GM12878 (cell line): ENCODE results near the gene XRCC6. TPM values are rescaled to one million over a fixed set of nuclear protein-coding genes. Genes with fewer than 3 reads are reported as not detected.
A peak's percentile ranks its signal among the peaks of the same experiment; 100 is the strongest.

Experiments used
- ASH2L ChIP-seq: fragments of 300-600, 200-600 bp; sonication (generic); IDR thresholded peaks from 2 replicates; pipeline ENCODE4 v1.6.1; 2017; ENCODE audit warnings: low read depth, mild to moderate bottlenecking, borderline replicate concordance
- CBX5 ChIP-seq: sonication (generic); IDR thresholded peaks from 2 replicates; pipeline ENCODE4 v1.6.1; 2016; ENCODE audit warnings: low read depth, moderate library complexity, mild to moderate bottlenecking, inconsistent platforms
- CEBPB ChIP-seq, 2 experiments: fragments of 150-350 bp in 1 of 2; IDR thresholded peaks; 2 replicates each; pipeline ENCODE4 v1.6.1; 2012 to 2014; ENCODE audit warnings: low read depth in 2 of 2, low read length in 2 of 2, borderline replicate concordance in 1 of 2, inconsistent platforms in 1 of 2
- EGR1 ChIP-seq, 2 experiments: IDR thresholded peaks; 1 replicate in 1 of 2; 2 replicates in 1 of 2; pipeline ENCODE4 v1.6.1; 2011 to 2012; ENCODE audit warnings: low read depth in 2 of 2, low read length in 2 of 2, borderline replicate concordance in 1 of 2, mild to moderate bottlenecking in 1 of 2, moderate library complexity in 1 of 2
- EP300 ChIP-seq, 2 experiments: fragments of 150-350 bp in 1 of 2; IDR thresholded peaks; 2 replicates each; pipeline ENCODE4 v1.6.1; 2011 to 2012; ENCODE audit warnings: low read depth in 2 of 2, low read length in 2 of 2, borderline replicate concordance in 1 of 2, improper control_type of control experiment in 1 of 2, inconsistent platforms in 1 of 2; ENCODE audit not compliant: control insufficient read depth in 1 of 2
- ETV6 ChIP-seq, 2 experiments: fragments of 450-650 bp in 1 of 2; IDR thresholded peaks in 1 of 2; conservative IDR thresholded peaks in 1 of 2; 2 replicates each; pipeline ENCODE4 v1.6.1; 2014; ENCODE audit warnings: antibody characterized with exemption in 1 of 2, borderline replicate concordance in 1 of 2, low read depth in 1 of 2, mild to moderate bottlenecking in 1 of 2, moderate library complexity in 1 of 2
- FOXK2 ChIP-seq: fragments of 450-650 bp; IDR thresholded peaks from 2 replicates; pipeline ENCODE4 v1.6.1; 2017; ENCODE audit warnings: mild to moderate bottlenecking, moderate library complexity
- GATAD2B ChIP-seq: fragments of 450-650 bp; conservative IDR thresholded peaks from 2 replicates; pipeline ENCODE4 v1.6.1; 2017; ENCODE audit warnings: low read depth, mild to moderate bottlenecking, moderate library complexity
- HCFC1 ChIP-seq: fragments of 150-350 bp; IDR thresholded peaks from 2 replicates; pipeline ENCODE4 v1.6.1; 2014; ENCODE audit warnings: low read length
- HDAC2 ChIP-seq: fragments of 200-600 bp; sonication (generic); IDR thresholded peaks from 2 replicates; pipeline ENCODE4 v1.6.1; 2017
- JUND ChIP-seq: IDR thresholded peaks from 2 replicates; pipeline ENCODE4 v1.6.1; 2012; ENCODE audit warnings: low read depth, mild to moderate bottlenecking, low read length, improper control_type of control experiment, moderate library complexity
- KAT2A ChIP-seq: conservative IDR thresholded peaks from 2 replicates; pipeline ENCODE4 v1.6.1; 2011; ENCODE audit warnings: low read depth, low read length; ENCODE audit not compliant: control insufficient read depth
- MTA2 ChIP-seq: fragments of 450-650 bp; IDR thresholded peaks from 2 replicates; pipeline ENCODE4 v1.6.1; 2016; ENCODE audit warnings: low read depth, mild to moderate bottlenecking, moderate library complexity
- MTA3 ChIP-seq: IDR thresholded peaks from 2 replicates; pipeline ENCODE4 v1.6.1; 2012; ENCODE audit warnings: low read length, inconsistent platforms, borderline replicate concordance
- MXI1 ChIP-seq: fragments of 150-350 bp; IDR thresholded peaks from 2 replicates; pipeline ENCODE4 v1.6.1; 2011; ENCODE audit warnings: low read depth, mild to moderate bottlenecking, inconsistent platforms, low read length, improper control_type of control experiment
- POLR2AphosphoS2 ChIP-seq: IDR thresholded peaks from 2 replicates; pipeline ENCODE4 v1.6.1; 2011; ENCODE audit warnings: low read depth, mild to moderate bottlenecking, low read length, improper control_type of control experiment, moderate library complexity
- PRDM15 ChIP-seq: fragments of 450-650 bp; formaldehyde crosslinking; IDR thresholded peaks from 2 replicates; pipeline ENCODE4 v1.4.0; 2020; ENCODE audit warnings: mild to moderate bottlenecking, moderate library complexity
- RAD21 ChIP-seq: IDR thresholded peaks from 2 replicates; pipeline ENCODE4 v1.6.1; 2011; ENCODE audit warnings: mild to moderate bottlenecking, low read depth, low read length, moderate library complexity; ENCODE audit not compliant: insufficient read depth
- RELA ChIP-seq: fragments of 450-650 bp; IDR thresholded peaks from 2 replicates; pipeline ENCODE4 v1.8.0; 2014; ENCODE audit warnings: borderline replicate concordance; ENCODE audit not compliant: partially characterized antibody
- RFX5 ChIP-seq: IDR thresholded peaks from 2 replicates; pipeline ENCODE4 v1.6.1; 2011; ENCODE audit warnings: low read depth, low read length, improper control_type of control experiment
- SMAD1 ChIP-seq: fragments of 450-650 bp; IDR thresholded peaks from 2 replicates; pipeline ENCODE4 v1.6.1; 2018; ENCODE audit warnings: mild to moderate bottlenecking, low read depth; ENCODE audit not compliant: partially characterized antibody
- SMC3 ChIP-seq: IDR thresholded peaks from 2 replicates; pipeline ENCODE4 v1.6.1; 2011; ENCODE audit warnings: low read length, improper control_type of control experiment, borderline replicate concordance
- SPI1 ChIP-seq: IDR thresholded peaks from 2 replicates; pipeline ENCODE4 v1.6.1; 2011; ENCODE audit warnings: low read depth, mild to moderate bottlenecking, low read length, moderate library complexity, borderline replicate concordance; ENCODE audit not compliant: insufficient read depth
- SREBF1 ChIP-seq: IDR thresholded peaks from 2 replicates; pipeline ENCODE4 v1.6.1; 2012; ENCODE audit warnings: mild to moderate bottlenecking, low read length
- USF2 ChIP-seq: IDR thresholded peaks from 2 replicates; pipeline ENCODE4 v1.6.1; 2011; ENCODE audit warnings: low read depth, low read length, improper control_type of control experiment, borderline replicate concordance
- ZNF207 ChIP-seq: fragments of 450-650 bp; IDR thresholded peaks from 2 replicates; pipeline ENCODE4 v1.6.1; 2014; ENCODE audit warnings: antibody characterized with exemption, mild to moderate bottlenecking, borderline replicate concordance
- ZNF24 ChIP-seq: fragments of 450-650 bp; IDR thresholded peaks from 2 replicates; pipeline ENCODE4 v1.6.1; 2017; ENCODE audit warnings: antibody characterized with exemption, mild to moderate bottlenecking
- ZSCAN29 ChIP-seq: fragments of 450-650 bp; IDR thresholded peaks from 2 replicates; pipeline ENCODE4 v1.6.1; 2017; ENCODE audit warnings: mild to moderate bottlenecking, moderate library complexity
- polyA plus RNA-seq, 11 experiments: library from polyadenylated mRNA; depleted of rRNA in 4 of 11; unstranded in 6 of 11; stranded (reverse) in 5 of 11; fragments of >200 nt; fragmentation: Nextera tagmentation in 4 of 11; fragmentation: Illumina TruSeq in 1 of 11; extraction: Ambion mirVana in 4 of 11; extraction: Trizol in 1 of 11; gene quantifications; 1 replicate in 1 of 11; 2 replicates in 10 of 11; pipeline versions ENCODE4 v1.2.1 to v1.2.3, GENCODE V29; 2011 to 2016; ENCODE audit warnings: inconsistent platforms in 2 of 11, missing spikeins in 2 of 11, low read depth in 1 of 11
- total RNA-seq, 4 experiments: library from RNA; depleted of rRNA in 3 of 4; stranded (reverse); fragments of >200 nt in 3 of 4; fragmentation: Illumina TruSeq in 1 of 4; extraction: Trizol in 1 of 4; gene quantifications; 2 replicates each; pipeline versions ENCODE4 v1.2.1 to v1.2.3, GENCODE V29; 2013 to 2021

Gene XRCC6
- total and polyA plus RNA-seq, 10 of the 15 experiments (the other 5 are each of a cell fraction or from before 2014, with no cell fraction given): 186 to 718 (median 348) TPM

GRCh38 chr22:41697126-41697775 lies 76.2 kb downstream of the XRCC6 start (continued):
- TF ChIP-seq ZSCAN29: no peak
- TF ChIP-seq KAT2A: no peak
- TF ChIP-seq ETV6 (conservative IDR thresholded peaks at IDR 0.05 in 1 of 2, IDR thresholded peaks at IDR 0.05 in 1 of 2; ENCODE audit: borderline replicate concordance in 1 of 2, low read depth in 1 of 2): no peak
- TF ChIP-seq POLR2AphosphoS2: no peak
- no peak for TF ChIP-seq EP300 (IDR thresholded peaks at IDR 0.05; ENCODE audit: borderline replicate concordance in 1 of 2, control insufficient read depth in 1 of 2, low read depth in 2 of 2, low read length in 2 of 2)
- no peak for TF ChIP-seq JUND
- no peak for TF ChIP-seq CBX5
- no peak for TF ChIP-seq FOXK2
- TF ChIP-seq ZNF24: no peak
- TF ChIP-seq SPI1: no peak
- peak; percentile 92 for TF ChIP-seq SMC3
- TF ChIP-seq PRDM15: no peak
- TF ChIP-seq ASH2L: no peak
- no peak for TF ChIP-seq MTA3
- TF ChIP-seq HCFC1: no peak
- no peak for TF ChIP-seq CEBPB (IDR thresholded peaks at IDR 0.05; ENCODE audit: borderline replicate concordance in 1 of 2, low read depth in 2 of 2, low read length in 2 of 2)
- no peak for TF ChIP-seq SREBF1
- TF ChIP-seq SMAD1: no peak
- peak; percentile 94 for TF ChIP-seq RAD21
- TF ChIP-seq EGR1 (IDR thresholded peaks at IDR 0.05; ENCODE audit: borderline replicate concordance in 1 of 2, low read depth in 2 of 2, low read length in 2 of 2): no peak
- TF ChIP-seq USF2: no peak
- TF ChIP-seq MTA2: no peak
- no peak for TF ChIP-seq GATAD2B
- no peak for TF ChIP-seq HDAC2
- peak; percentile 73; the same call in 1 of the 2 replicates for TF ChIP-seq ZNF207
- TF ChIP-seq RELA: peak; percentile 30
- TF ChIP-seq MXI1: no peak; the same call in 1 of the 2 replicates
- no peak for TF ChIP-seq RFX5
